ENCODE measurements around the gene OR2F1.

DNA sequence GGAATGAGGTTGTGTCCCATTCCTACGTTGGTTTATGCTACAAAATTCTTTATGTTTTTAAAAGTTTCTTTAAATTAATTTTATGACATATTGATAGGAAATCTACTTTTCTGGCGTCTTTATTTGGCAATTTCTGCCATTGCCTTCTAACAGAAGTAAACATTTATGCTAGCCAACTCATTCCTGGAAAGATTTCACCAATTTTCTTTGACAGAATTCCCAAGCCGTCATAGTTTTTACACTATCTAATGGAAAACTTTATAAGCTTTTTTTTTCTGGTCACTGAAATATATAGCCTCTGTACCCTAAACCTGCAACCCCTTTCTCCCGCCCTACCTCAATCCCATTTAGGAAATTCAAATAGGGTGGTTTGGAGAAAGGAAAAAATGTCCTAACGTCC is 46.5 kb upstream of the OR2F1 start:
- TF ChIP-seq, protein P1, sequence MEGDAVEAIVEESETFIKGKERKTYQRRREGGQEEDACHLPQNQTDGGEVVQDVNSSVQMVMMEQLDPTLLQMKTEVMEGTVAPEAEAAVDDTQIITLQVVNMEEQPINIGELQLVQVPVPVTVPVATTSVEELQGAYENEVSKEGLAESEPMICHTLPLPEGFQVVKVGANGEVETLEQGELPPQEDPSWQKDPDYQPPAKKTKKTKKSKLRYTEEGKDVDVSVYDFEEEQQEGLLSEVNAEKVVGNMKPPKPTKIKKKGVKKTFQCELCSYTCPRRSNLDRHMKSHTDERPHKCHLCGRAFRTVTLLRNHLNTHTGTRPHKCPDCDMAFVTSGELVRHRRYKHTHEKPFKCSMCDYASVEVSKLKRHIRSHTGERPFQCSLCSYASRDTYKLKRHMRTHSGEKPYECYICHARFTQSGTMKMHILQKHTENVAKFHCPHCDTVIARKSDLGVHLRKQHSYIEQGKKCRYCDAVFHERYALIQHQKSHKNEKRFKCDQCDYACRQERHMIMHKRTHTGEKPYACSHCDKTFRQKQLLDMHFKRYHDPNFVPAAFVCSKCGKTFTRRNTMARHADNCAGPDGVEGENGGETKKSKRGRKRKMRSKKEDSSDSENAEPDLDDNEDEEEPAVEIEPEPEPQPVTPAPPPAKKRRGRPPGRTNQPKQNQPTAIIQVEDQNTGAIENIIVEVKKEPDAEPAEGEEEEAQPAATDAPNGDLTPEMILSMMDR (IDR thresholded peaks at IDR 0.05), result no peak
- TF ChIP-seq POLR2AphosphoS5 (IDR thresholded peaks at IDR 0.05) (no peak), EP300 (IDR thresholded peaks at IDR 0.05; ENCODE audit: low read depth) (no peak), POLR2A (IDR thresholded peaks at IDR 0.05) (no peak)
